Dedifferentiated amniotic fluid mesenchymal stem cell (primary cell): Measurements from ENCODE around the gene INO80E.
"Not testable (repeated sequence)": the region's sequence is repeated elsewhere in the genome, so short reads cannot be mapped to it uniquely, and the experiment has no call there.

Experiments
- DNase-seq: peaks from one replicate; pipeline ENCODE4 v3.0.0-alpha.2; 2016; ENCODE audit errors: extremely low spot score

Gene INO80E

DNA sequence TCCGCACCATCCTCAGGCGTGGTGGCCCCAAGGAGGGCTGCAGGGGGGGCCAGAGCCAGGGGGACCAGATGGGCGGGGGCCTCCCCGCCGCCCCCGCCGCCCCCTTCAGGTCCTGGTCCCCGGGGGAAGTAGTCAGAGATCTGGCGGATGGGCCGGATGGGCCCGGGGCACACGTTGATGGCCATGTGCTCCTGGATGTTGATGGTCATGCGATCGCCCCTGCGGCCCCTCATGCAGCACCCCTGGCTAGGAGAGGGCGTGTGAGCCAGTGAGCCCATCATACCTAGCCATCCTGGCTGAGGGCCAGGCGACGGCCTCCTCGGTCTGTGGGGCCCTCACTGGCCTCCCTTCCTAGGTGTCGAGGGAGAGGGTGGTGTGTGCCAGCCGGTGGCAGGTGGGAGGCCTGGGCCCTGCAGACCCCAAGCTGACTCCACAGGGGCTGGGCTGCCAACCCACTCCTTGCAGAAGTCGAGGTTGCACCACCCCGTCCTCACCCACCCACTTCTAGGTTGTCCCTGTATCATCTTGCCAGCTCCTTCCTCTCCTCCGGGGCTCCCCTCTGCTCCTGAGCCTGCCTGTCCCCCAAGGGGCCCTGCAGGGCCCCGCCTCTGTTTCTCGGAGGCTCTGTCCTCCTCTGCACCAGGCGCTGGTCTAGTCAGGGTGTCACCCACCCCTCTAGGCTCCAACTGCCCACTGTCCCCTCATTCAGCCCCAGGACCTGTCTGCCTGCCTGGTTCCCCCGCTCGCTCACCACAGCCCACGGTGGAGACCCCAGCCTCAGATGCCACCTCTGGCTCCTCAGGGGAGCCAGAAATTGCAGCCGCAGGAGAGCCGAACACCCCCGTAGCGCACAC is 14.2 kb downstream of the INO80E start:
- no peak for DNase-seq

DNA sequence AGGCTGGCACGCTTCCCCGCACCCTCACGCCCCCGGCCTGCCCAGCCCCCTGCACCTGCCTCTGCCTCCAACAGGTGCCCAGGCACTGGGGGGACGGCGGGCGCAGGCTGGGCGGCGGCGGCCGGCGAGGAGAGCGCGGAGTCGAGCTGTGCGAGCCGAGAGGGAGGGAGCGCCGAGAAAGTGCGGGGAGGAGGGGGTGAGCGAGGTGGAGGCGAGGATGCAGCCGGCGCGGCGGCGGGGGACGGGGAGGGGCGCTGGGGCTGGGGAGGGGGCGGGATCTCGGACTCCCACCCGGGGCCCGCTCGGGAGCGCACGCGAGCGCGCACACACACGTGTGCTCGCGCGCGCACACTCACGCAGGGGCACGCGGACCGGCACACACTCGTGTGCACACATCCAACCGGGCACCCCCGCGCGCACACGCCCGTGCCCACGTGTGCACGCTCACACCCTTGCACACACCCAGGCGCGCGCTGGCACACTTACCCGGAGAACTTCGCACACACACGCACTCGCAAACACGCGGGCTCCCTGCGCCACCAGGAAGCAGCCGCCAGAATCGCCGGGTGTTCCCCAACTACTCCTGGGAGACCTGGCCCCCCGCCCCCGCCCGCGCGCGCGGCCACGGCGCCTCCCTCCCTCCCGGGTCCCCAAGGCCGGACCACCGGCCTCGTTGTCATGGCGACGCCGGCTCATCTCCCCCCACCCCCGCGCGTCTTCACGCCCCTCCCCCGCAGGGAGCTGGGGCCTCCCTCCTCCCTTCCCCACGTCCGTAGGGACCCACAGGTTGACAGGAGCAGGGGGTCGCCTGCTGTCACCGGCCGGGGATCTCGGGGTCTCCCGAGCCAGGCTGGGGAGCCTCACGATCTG is 15.0 kb downstream of the INO80E start, which contains the start of gene DOC2A:
Gene DOC2A, minus strand, starts transcription at position 184 of the 870 bp plus-strand sequence. CDS start 805 bp downstream, outside the sequence.
- DNase-seq = no peak

DNA sequence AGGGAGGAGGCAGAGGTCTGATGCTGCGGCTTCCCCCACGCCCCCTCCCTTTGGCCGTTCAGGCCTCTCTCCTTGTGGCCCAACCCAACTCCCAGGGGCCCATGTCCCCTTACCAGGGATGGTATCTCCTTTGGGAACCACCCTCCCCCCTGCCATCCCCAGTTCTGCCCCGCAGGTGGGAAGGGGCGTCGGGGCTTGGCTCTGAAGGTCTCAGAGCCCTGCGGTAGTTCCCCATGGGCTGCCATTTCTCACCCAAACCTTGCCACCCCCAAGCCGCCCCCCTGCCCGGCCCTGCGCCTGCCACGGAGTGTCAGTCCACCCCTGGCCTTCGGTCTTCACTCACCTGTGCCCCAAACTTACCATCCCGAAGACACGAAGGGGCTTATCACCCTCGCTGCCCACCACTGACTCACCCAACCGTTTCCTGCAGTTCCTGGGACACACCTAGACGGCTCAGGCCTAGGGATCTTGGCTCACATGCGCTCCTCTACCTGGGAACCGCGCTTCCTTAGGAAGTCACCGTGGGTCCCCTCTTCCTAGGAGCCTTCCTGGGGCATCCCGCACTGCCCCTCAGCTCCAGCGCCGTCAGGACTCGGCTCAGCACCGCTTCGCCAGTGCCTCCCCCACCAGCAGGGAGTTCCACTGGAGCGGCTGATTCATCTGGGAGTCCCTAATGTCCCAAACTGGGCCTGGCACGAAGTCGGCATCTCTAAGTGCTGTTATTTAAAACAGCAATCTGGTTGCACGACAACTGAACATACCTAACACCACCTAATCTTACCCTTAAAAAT is 15.9 kb downstream of the INO80E start:
- DNase-seq = no peak

DNA sequence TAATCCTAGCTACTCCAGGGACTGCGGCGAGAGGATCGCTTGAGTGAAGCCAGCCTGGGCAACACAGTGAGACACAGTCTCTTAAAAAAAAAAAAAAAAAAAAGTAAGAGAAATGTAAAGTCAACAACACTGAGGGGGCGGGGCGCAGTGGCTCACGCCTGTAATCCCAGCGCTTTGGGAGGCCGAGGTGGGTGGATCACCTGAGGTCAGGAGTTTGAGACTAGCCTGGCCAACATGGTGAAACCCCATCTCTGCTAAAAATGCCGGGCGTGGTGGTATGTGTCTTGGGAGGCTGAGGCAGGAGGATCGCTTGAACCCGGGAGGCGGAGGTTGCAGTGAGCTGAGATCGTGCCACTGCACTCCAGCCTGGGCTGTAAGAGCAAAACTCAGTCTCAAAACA is 16.6 kb downstream of the INO80E start:
- not testable (repeated sequence) for DNase-seq

DNA sequence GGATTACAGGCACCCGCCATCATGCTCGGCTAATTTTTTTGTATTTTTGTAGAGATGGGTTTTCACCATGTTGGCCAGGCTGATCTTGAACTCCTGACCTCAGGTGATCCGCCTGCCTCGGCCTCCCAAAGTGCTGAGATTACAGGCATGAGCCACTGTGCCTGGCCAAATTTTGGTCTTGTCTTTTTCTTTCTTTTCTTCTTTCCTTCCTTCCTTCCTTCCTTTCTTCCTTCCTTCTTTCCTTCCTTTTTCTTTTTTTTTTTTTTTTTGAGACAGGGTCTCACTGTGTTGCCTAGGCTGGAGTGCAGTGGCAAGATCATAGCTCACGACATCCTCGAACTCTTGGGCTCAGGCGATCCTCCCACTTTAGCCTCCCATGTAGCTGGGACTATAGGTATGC is 19.4 kb downstream of the INO80E start:
- not testable (repeated sequence) for DNase-seq

DNA sequence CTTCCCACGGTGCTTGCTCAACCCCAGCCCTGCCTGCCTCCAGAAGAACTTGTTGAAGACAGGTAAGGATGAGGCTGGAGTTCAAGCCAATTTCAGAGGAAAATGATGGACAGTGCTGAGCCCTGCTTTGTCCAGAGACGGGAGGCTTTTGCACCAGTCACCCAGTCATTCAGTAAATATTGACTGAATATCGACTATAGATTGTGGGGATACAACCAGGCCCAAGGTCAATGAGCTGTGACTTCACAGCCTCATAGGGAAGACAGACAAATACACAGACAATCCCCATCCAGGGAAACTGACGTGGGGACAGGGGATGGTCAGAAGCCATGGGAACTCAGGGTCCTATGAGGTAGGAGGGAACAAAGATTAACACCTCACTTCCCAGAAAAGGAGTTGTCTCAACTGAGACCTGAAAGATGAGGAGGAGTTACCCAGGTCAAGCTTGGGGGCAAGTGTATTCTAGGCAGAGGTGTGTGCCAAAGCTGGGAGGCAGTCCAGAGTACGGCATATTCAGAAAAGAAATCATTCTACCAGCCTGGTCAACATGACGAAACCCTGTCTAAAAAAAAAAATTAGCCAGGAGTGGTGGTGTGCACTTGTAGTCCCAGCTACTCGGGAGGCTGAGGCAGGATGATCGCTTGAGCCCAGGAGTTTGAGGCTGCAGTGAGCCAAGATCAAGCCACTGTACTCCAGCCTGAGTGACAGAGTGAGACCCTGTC is 20.7 kb downstream of the INO80E start:
- DNase-seq = no peak

DNA sequence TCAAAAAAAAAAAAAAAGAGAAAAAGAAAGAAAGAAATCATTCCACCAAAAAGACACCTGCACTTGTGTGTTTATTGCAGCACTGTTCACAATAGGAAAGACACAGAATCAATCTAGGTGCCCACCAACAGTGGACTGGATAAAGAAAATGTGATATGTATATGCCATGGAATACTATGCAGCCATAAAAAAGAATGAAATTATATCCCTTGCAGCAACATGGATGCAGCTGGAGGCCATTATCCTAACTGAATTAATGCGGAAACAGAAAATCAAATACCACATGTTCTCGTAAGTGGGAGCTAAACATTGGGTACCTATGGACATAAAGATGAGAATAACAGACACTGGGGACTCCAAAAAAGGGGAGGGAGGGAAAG is 21.2 kb downstream of the INO80E start:
- DNase-seq = no peak

DNA sequence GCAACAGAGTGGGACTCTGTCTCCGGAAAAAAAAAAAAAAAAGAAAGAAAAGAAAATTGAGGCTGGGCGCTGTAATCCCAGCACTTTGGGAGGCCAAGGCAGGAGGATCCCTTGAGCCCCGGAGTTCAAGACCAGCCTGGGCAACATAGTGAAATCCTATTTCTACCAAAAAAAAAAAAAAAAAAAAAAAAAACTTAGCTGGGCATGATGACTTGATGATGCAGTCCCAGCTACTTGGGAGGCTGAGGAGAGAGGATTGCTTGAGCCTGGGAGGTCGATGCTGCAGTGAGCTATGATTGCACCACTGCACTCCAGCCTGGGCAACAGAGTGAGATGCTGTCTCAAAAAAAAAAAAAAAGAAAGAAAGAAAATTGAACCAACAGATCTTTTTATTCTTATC is 21.9 kb downstream of the INO80E start:
- not testable (repeated sequence) for DNase-seq

DNA sequence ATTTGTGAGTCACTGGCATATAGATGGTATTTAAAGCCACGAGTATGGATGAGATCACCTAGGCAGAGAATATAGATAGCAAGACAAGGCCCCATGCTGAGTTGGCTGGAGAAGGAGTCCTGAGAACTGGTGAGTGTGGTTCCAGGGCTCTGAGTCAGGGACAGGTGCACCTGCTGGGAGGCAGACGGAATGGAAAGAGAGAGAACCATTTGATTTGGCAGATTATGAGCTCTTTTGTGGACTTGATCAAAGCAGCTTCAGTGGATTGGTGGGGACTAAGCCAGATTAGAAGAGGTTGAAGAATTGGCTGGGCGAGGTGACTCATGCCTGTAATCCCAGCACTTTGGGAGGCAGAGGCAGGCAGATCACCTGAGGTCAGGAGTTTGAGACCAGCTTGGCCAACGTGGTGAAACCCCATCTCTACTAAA is 22.7 kb downstream of the INO80E start:
- no peak for DNase-seq

DNA sequence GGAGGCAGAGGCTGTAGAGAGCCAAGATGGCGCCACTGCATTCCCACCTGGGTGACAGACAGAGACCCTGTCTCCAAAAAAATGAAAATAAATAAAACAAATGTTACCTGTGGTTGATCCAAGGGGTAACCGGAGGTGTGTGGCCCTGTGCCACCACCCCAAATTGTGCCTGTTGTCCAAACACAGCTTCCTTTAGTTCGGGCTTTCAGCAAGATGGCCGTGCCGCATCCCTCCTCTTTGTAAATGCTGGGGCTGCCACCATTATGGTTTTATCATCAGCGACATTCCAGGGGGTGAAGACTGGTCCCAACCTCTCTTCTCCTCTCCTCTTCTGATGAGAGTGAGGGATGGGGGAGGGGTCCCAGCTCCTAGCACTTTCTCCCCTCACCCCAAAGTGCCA is 26.8 kb downstream of the INO80E start, which contains the start of gene C16orf92:
Gene C16orf92, plus strand, starts transcription at position 312 of the 400 bp plus-strand sequence. CDS start 143 bp downstream, outside the sequence.
- DNase-seq = no peak

DNA sequence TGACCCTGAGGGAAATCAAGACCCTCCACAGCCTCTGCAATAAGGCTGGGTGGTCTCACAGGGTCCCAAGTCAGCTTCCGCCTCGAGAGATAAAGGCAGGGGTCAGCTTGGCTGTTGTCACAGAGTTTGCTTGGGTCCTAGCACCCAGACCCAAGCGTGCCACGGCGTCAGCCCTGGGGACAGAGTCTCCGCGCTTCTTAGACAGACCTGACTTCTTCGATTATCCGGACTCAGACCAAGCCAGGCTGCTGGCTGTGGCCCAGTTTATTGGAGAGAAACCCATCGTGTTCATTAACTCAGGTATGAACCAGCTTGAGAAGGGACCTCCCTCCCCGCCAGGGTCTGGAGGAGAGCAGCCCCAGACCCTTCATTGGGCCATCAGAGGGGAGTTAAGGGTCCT is 27.5 kb downstream of the INO80E start:
- no peak for DNase-seq

DNA sequence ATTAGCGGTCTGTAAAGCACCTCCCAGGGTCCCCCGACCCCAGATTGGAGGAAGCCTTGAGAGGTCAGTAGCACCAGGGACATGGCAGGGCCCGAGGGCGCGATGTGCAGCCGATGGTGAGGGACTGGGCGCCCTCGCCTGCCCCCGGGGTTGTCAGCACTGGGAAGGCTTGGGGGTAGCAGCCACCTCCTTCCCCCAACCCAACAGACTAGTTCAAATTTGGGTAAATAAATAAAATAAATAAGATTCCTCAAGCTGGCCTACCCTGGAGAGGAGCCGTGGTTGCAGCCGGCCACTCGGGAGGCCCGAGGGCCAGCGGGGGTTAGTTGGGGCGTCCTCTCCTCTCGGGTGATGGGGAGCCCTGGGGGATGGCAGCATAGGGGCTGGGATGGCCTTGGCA is 28.4 kb downstream of the INO80E start:
- no peak for DNase-seq

DNA sequence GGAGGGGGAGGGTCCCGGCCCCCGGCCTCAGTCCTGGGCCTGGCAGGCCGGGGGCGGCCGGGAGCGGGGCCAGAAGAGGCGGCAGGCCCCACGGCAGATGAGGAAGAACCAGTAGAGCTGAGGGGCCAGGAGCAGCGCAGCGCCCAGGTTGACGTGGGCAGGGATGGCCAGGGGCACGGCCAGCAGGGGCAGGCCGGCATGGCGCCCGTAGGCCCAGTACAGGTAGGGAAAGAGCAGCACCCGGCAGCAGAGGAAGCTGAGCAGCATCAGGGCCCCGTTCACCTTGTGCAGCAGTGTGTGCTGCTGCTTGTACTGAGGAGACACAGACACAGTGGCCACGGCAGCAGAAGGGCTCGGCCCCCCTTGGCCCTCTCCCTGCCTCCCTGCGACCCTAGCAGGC is 29.1 kb downstream of the INO80E start:
- DNase-seq = no peak

DNA sequence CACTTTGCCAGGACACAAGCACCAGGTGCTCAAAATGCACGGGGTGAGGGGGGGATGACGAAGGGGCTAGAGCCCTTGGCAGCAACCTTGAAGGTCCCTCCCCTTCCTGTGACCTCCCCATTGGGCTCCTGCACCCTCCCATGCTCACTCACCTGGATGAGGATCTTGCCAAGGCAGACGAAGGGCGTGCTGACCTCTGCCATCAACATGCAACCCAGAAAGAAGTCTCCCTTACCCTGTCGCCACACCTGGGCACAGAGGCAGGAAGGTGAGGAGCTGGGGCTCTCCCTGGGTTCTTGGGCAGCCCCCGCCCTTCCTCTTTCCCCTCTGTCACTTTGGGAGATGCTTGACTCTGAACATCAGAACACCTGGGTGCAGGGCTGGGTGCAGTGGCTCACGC is 29.5 kb downstream of the INO80E start:
- no peak for DNase-seq

DNA sequence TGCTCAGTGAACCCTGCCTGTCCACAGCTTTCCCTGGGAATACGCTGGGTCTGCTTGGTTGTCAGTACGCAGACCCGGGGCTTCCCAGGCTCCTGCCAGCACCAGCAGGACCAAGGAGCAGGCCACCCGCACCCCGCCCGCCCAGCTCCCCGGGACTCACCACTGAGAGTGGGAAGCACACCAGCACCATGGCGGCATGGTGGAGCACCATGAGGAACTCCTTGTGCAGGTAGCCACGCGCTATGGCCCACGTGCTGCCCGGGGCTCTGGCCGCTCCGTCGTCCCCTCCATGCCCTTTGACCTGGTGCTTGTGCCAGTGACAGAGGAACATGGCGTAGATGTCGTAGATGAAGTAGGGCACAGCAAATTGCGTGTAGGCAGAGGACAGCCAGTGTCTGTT is 30.4 kb downstream of the INO80E start:
- DNase-seq = no peak

DNA sequence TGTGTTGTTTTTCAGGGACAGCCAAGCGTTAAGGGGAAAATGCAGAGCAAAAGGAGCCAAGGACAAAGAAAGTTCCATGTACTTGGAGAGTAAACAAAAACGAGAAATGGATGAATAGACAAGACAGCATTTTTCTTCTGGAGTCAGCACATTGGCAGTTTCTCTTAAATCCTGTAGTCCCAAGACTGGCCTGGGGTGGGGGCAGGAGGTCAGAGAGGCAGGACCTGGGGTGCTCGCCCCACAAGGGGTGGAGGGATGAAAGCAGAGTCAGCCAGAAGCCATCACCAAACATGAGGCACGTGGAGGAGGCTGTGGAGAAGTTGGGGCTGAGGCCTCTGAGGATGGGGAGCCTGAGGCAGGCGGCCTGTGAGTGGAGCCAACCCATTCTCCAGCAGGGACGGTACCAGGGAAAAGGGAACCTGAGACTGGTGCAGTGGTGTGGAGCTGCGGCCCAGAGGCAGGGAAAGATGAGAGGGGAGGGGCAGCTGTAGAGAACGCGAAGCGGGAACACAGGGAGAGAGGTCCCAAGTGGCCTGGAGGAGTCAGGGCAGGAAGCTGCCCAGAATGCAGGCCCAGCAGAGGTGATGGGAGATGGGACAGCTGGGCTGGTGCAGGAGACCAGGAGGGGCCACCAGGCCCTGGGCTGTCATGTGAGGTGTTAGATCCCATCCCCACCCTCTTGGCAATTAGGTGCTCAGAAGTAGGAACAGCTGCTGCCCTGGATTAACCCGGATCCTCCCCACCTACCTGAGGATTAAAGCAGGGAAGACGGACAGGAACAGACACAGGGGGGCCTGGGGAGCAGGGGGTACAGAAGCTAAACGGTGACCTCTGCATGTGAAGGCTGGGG is 31.8 kb downstream of the INO80E start:
- DNase-seq = no peak

DNA sequence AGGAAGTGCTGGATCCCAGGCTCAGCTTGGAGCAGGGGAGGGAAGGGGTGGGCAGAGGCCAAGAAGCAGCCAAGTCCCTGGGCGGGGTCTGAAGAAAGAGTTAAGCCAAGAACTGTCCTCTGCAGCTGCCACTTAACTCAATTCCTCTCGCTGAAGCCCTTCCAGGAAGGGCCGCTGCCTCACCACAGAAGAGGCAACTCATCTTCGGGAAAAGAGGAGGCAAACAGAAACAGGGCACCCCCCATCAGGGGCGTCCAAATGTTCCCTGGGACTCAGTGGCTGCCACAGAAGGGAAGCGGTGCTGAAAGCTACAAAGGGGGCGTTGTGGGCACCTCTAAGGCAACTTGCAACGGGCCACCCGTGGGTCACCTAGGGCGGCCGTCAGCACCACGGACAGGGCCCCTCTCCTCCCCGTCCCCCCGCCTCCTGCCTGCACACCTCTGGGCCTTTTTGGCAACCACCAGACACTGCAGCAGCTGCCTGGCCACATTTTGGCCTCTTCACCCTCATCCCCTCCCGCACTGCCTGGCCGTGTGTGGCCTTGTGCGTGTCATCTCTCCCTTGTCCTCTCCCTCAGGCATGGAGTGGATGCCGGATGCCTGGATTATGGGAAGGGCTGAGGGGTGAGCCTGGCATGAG is 32.5 kb downstream of the INO80E start:
- no peak for DNase-seq

DNA sequence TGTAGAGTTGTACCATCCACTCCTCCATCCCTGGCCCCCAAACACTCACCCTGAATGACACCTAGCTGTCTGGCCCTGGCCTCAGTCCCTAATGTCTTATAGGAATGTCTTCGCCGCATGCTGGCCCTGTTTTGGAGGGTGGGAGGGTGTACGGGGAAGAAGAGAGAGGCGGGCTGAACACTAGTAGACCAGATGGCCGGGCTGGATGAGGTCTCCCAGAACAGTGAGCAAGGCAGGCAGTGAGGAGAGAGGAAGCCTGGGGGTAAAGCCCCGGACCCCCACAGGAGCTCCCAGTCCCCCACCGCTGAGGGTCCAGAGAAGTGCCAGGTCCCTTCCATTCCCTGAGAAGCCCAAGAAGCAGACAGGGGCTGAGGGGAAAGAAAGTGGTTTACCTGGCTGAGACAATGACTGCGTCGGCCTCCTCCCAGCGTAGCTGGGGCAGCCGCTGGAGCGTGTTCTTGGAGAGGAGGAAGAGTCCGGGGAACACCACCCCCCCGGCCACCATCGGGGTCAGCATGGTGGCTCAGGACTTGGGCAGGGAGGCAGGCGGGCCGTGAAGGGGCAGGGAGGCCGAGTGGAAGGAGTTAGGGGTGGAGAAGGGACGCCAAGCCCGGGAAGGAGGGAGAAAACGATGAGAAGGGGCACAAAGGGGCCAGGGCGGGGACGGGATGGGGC is 34.1 kb downstream of the INO80E start:
- no peak for DNase-seq

DNA sequence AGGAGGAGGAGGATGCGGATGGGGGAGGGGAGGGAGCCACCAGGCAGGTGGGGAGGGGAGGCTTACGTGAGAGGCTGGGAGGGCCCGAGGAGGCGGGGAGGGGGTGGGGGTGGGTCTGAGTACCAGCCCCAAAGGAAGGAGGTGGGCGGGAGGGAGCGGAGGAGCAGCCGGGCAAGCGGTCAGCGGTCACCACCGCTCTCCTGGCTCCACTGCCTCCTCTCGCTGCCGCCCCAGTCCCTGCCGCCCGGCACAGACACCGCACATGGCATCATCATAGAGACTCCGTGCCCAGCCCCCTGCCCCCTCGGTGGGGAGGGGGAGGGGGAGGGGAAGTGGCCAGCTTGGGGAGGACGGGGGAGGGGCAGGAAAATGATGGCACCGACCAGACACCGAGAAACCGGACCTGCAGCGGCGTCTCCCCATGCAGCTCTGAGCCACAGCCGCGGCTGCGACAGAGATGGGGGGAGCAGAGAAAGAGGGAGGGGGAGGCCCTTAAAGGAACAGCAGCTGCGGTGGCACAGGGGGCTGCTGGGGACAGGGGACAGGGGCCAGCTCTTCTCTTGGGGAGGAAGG is 34.9 kb downstream of the INO80E start, which contains the start of gene TLCD3B:
Gene TLCD3B, minus strand, starts transcription at position 431 of the 573 bp plus-strand sequence. CDS start 744 bp downstream, outside the sequence.
- no peak for DNase-seq
